ENCODE data around the gene SLC36A1.

GRCh38 chr5:151487544-151487943 is 40.1 kb downstream of the SLC36A1 start:
- TF ChIP-seq CTCF (IDR thresholded peaks at IDR 0.05) (no peak), POLR2A (IDR thresholded peaks at IDR 0.05) (no peak), POLR2AphosphoS5 (IDR thresholded peaks at IDR 0.05) (no peak)
